K562 (cell line): ENCODE results near the gene SOX6. TPM values are rescaled to one million over a fixed set of nuclear protein-coding genes. Genes with fewer than 3 reads are reported as not detected.

ENCODE experiments used
- ATAC-seq: fragments of 200-7000 bp; cut with Tn5 transposase; 3 replicates; pipeline ENCODE4 v1.9.1; 2020; ENCODE audit warnings: moderate library complexity
- BruUV-seq: library from RNA; stranded (reverse); fragments of 400-500 nt; replicated peaks from 2 replicates; lab custom pipeline; 2021; lab: Mats Ljungman, UMichigan
- CTCF ChIA-PET: fragments of 300-600 bp; formaldehyde crosslinking; extraction: SDS; loops from one replicate; lab custom pipeline; 2021; ENCODE audit warnings: low intra/inter-chr PET ratio; lab: Yijun Ruan, JAX
- POLR2A ChIA-PET: fragments of 300-600, 350-650 bp; sonication (Branson Sonifier 250); formaldehyde crosslinking; extraction: SDS; loops from one replicate; lab custom pipeline; 2021; ENCODE audit warnings: antibody characterized with exemption, inconsistent platforms; lab: Yijun Ruan, JAX
- DNase-seq, 4 experiments: peaks; one replicate each; pipeline versions ENCODE4 v3.0.0 to v3.0.0-alpha.2; 2011 to 2018; ENCODE audit warnings: low spot score in 3 of 4, mixed read lengths in 3 of 4; ENCODE audit errors: extremely low read depth in 1 of 4
- FAIRE-seq: peaks from 2 replicates; lab custom pipeline; 2011; peaks lifted over from hg19 to GRCh38; lab: Jason Lieb, UNC
- H2AFZ ChIP-seq: 2 replicates; pipeline ENCODE4 v1.6.0; 2011; ENCODE audit warnings: low read depth, low read length, control low read depth, inconsistent platforms
- H3K27ac ChIP-seq: fragments of 200-600 bp; 3 replicates; pipeline ENCODE4 v1.8.0; 2011; ENCODE audit warnings: low read depth, mild to moderate bottlenecking, control low read depth, inconsistent platforms, low read length, moderate library complexity, mixed read lengths; ENCODE audit errors: extremely low read depth
- H3K27me3 ChIP-seq, 2 experiments: fragments of 300-600 bp in 1 of 2; 2 replicates in 1 of 2; 3 replicates in 1 of 2; pipeline versions ENCODE4 v1.6.0 to v1.8.0; 2011; ENCODE audit warnings: inconsistent platforms in 2 of 2, low read length in 2 of 2, mild to moderate bottlenecking in 1 of 2, mixed read lengths in 1 of 2, moderate library complexity in 1 of 2; ENCODE audit not compliant: control insufficient read depth in 2 of 2, insufficient read depth in 2 of 2
- H3K36me3 ChIP-seq: fragments of 300-600 bp; 3 replicates; pipeline ENCODE4 v1.8.0; 2011; ENCODE audit warnings: mild to moderate bottlenecking, low read length, inconsistent platforms; ENCODE audit not compliant: control insufficient read depth, insufficient read depth
- H3K4me1 ChIP-seq, 2 experiments: fragments of 200-600 bp in 1 of 2; replicated peaks in 1 of 2; 2 replicates in 1 of 2; 3 replicates in 1 of 2; pipeline versions ENCODE4 v1.5.1 to v1.8.0; 2011; ENCODE audit warnings: inconsistent platforms in 2 of 2, low read length in 2 of 2, mild to moderate bottlenecking in 1 of 2, mixed read lengths in 1 of 2, moderate library complexity in 1 of 2; ENCODE audit not compliant: control insufficient read depth in 2 of 2, insufficient read depth in 2 of 2
- H3K4me2 ChIP-seq: 2 replicates; pipeline ENCODE4 v1.6.1; 2011; ENCODE audit warnings: low read length, control low read depth, inconsistent platforms, mixed read lengths; ENCODE audit not compliant: insufficient read depth
- H3K4me3 ChIP-seq: fragments of 200-600 bp; sonication (generic), shearing (Covaris generic); 2 replicates; pipeline ENCODE4 v1.5.1; 2016; ENCODE audit warnings: control low read depth, inconsistent platforms
- H3K79me2 ChIP-seq: fragments of 200-600 bp; 3 replicates; pipeline ENCODE4 v1.8.0; 2011; ENCODE audit warnings: low read length, inconsistent platforms; ENCODE audit not compliant: control insufficient read depth, insufficient read depth
- H3K9ac ChIP-seq, 2 experiments: 2 replicates each; pipeline versions ENCODE4 v1.6.0 to v1.6.1; 2011; ENCODE audit warnings: low read depth in 2 of 2, low read length in 2 of 2, control low read depth in 1 of 2, inconsistent platforms in 1 of 2, mild to moderate bottlenecking in 1 of 2, mixed read lengths in 1 of 2; ENCODE audit not compliant: insufficient read depth in 1 of 2
- H3K9me1 ChIP-seq: one replicate; pipeline ENCODE4 v1.6.0; 2011; ENCODE audit warnings: inconsistent platforms, mild to moderate bottlenecking, low read length, moderate library complexity; ENCODE audit not compliant: control insufficient read depth, insufficient read depth
- H3K9me3 ChIP-seq: replicated peaks from 2 replicates; pipeline ENCODE4 v1.5.1; 2011; ENCODE audit warnings: low read depth, low read length, inconsistent platforms; ENCODE audit not compliant: control insufficient read depth, insufficient read depth
- H4K20me1 ChIP-seq: replicated peaks from 2 replicates; pipeline ENCODE4 v1.6.1; 2011; ENCODE audit warnings: low read length, inconsistent platforms, mixed read lengths; ENCODE audit not compliant: control insufficient read depth, insufficient read depth
- PKNOX1 ChIP-seq: fragments of 450-650 bp; IDR thresholded peaks from 2 replicates; pipeline ENCODE4 v1.6.1; 2016
- STAT5B ChIP-seq: fragments of 250-450 bp; sonication (Bioruptor Pico); IDR thresholded peaks from 2 replicates; pipeline ENCODE4 v1.8.0; 2021; ENCODE audit warnings: mild to moderate bottlenecking, inconsistent platforms
- ZBTB17 ChIP-seq: fragments of 450-650 bp; formaldehyde crosslinking; IDR thresholded peaks from 2 replicates; pipeline ENCODE4 v1.4.0; 2020; ENCODE audit warnings: mild to moderate bottlenecking
- WGBS: fragments of 100-300 bp; shearing (Covaris generic); methylation state at CpG from one replicate; pipeline ENCODE4 v1.1.6; 2016; ENCODE audit warnings: low coverage, mixed read lengths; ENCODE audit not compliant: insufficient coverage; ENCODE audit errors: missing lambda C conversion rate; 5-methylcytosine and 5-hydroxymethylcytosine counted together
- in situ Hi-C: fragments of 300-500 bp; cut with MboI; formaldehyde crosslinking; loops from 4 replicates; pipeline ENCODE4 v1.15.0; 2018; ENCODE audit warnings: inconsistent platforms, mixed read lengths
- intact Hi-C: fragments of 100-400 bp; cut with micrococcal nuclease; formaldehyde crosslinking; loops from 2 replicates; pipeline ENCODE4 v1.14.2; 2022
- polyA plus RNA-seq, 8 experiments: library from polyadenylated mRNA; depleted of rRNA in 4 of 8; stranded (reverse) in 5 of 8; unstranded in 3 of 8; fragments of >200 nt; fragmentation: Nextera tagmentation in 2 of 8; fragmentation: Illumina TruSeq in 1 of 8; extraction: Ambion mirVana in 2 of 8; extraction: Trizol in 1 of 8; gene quantifications; 2 replicates each; pipeline versions ENCODE4 v1.2.1 to v1.2.3, GENCODE V29; 2011 to 2014; ENCODE audit warnings: inconsistent platforms in 1 of 8, missing spikeins in 1 of 8
- total RNA-seq, 7 experiments: library from RNA; depleted of rRNA in 6 of 7; stranded (reverse); fragments of >200 nt in 6 of 7; fragmentation: Illumina TruSeq in 2 of 7; extraction: Trizol in 2 of 7; gene quantifications; 2 replicates each; pipeline versions ENCODE4 v1.2.1 to v1.2.3, GENCODE V29; 2011 to 2021; ENCODE audit warnings: low replicate concordance in 1 of 7

The SOX6 gene
- total and polyA plus RNA-seq, 9 of the 15 experiments (the other 6 are each of a cell fraction or from before 2014, with no cell fraction given): 0.89 to 8.7 (median 5.7) TPM

DNA sequence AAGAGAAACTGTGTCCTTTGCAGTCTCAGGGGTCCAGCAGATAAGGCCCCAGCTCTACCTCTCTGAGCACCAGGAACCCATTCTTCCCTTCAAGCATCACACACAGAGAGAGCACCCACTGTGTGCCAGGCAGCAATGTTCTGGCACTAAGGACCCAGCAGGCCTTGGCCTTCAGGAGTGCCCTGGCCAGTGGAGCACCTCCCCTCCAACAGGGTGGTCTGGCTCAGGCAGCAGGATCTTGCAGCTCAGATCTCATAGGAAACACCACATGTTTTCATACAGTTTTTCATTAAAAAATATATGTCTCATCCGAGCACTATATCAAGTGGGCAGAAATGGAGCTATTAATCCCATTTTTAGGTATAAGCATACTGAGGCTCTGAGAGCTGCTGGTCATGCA lies 410.6 kb downstream of the SOX6 start:
- Histone ChIP-seq H3K9me3 (0 out of 2 replicates have a peak, but pooled peaks cover 3% of the 10 kb centered on the region), H3K27ac (no peak overlapping the region), H3K9ac (no peak overlapping the region), H3K4me3 (no peak overlapping the region), H3K4me1 (peaks cover 0 to 9% of the 10 kb centered on the region in 2 experiments; a peak in 3 of 5 replicates), H2AFZ (no peak overlapping the region), H3K27me3 (no peaks in the 10 kb centered on the region; a peak in 1 of 5 replicates), H3K36me3 (no peaks in the 10 kb centered on the region), H4K20me1 (no peaks in the 10 kb centered on the region), H3K79me2 (no peaks in the 10 kb centered on the region), H3K9me1 (no peaks in the 10 kb centered on the region), H3K4me2 (no peak overlapping the region)
- CTCF ChIA-PET: no interaction called here
- DNase-seq (no peak), FAIRE-seq (no peak), ATAC-seq (no peak)
- in situ Hi-C loops: no loop called here
- no TSS peak for BruUV-seq
- WGBS: 43% methylated on average over 1 of the region's 1 CpG
- POLR2A ChIA-PET: no interaction called here
- intact Hi-C loops: loop anchor here (10.0 kb wide), 1 partner anchor 249 kb away; no protein-coding TSS in a partner anchor
- TF ChIP-seq ZBTB17 (CRISPR knock-in tag): no peak

DNA sequence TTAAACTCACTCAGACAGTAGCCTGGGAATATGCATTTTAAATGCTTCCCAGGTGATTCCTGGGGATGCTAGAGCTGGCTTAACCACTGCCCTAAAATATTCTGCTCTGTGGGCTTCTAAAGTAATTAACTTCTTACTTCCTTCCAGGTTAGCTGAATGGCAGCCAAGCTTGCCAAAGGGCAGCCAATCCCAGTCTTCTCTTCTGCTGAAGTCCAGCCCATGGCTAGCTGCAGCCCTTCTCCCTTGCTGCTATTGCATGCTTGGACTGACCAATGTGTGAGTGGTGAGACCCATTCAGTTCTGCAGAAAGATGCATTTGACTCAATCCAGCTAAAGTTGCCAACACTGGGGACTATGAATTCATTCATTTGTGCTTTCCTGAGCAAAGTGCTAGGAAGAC lies 411.9 kb downstream of the SOX6 start:
- no TSS peak for BruUV-seq
- FAIRE-seq: no peak

More for the DNA sequence above, 411.9 kb downstream of the SOX6 start:
- Histone ChIP-seq H3K9me1 (no peaks in the 10 kb centered on the region), H3K36me3 (no peaks in the 10 kb centered on the region), H3K4me1 (peaks cover 0 to 10% of the 10 kb centered on the region in 2 experiments; a peak in 3 of 5 replicates), H3K27ac (no peak overlapping the region), H3K27me3 (no peaks in the 10 kb centered on the region; a peak in 1 of 5 replicates), H3K9me3 (0 out of 2 replicates have a peak, but pooled peaks cover 3% of the 10 kb centered on the region), H3K4me2 (no peak overlapping the region), H3K79me2 (no peaks in the 10 kb centered on the region), H3K4me3 (no peak overlapping the region), H3K9ac (no peak overlapping the region), H2AFZ (no peak overlapping the region), H4K20me1 (no peaks in the 10 kb centered on the region)
- CTCF ChIA-PET: no interaction called here
- TF ChIP-seq STAT5B (CRISPR knock-in tag) (no peak), PKNOX1 (peak; percentile 51)
- intact Hi-C loops (loop anchor here (5.0 to 10.0 kb wide), 3 partner anchors 43 to 663 kb away; no protein-coding TSS in a partner anchor), in situ Hi-C loops (no loop called here)
- ATAC-seq (no peak), DNase-seq (no peak)
- POLR2A ChIA-PET: interaction anchor here (1.0 to 1.4 kb wide), 2 partner anchors 10 to 24 kb away, joined by 5 to 6 read pairs; no protein-coding TSS in a partner anchor
